Spleen (tissue), 11 donors: Measurements from ENCODE around the gene CA10. TPM values are rescaled to one million over a fixed set of nuclear protein-coding genes. Genes with fewer than 3 reads are reported as not detected.
A peak's percentile ranks its signal among the peaks of the same experiment; 100 is the strongest.

Source experiments
- DNase-seq: peaks from one replicate; pipeline ENCODE4 v3.0.0-alpha.2; 2020
- H3K27ac ChIP-seq, 8 donors: fragments of 200-600 bp; sonication (generic) in 7 of 8; 1 replicate in 4 of 8; 2 replicates in 4 of 8; pipeline versions ENCODE4 v1.5.0 to v1.8.0; 2016 to 2021; ENCODE audit warnings: inconsistent platforms in 4 of 8, mild to moderate bottlenecking in 4 of 8, moderate library complexity in 1 of 8
- H3K27me3 ChIP-seq, 7 donors: fragments of 200-600 bp; sonication (generic) in 6 of 7; replicated peaks in 1 of 7; 1 replicate in 4 of 7; 2 replicates in 3 of 7; pipeline versions ENCODE4 v1.5.0 to v1.8.0; 2016 to 2021; ENCODE audit warnings: inconsistent platforms in 3 of 7, mild to moderate bottlenecking in 1 of 7
- H3K36me3 ChIP-seq, 6 donors: fragments of 200-600 bp; sonication (generic) in 5 of 6; 1 replicate in 4 of 6; 2 replicates in 2 of 6; pipeline versions ENCODE4 v1.5.0 to v1.8.0; 2016 to 2021; ENCODE audit warnings: inconsistent platforms in 2 of 6
- H3K4me1 ChIP-seq, 6 donors: fragments of 200-600 bp; sonication (generic) in 5 of 6; 1 replicate in 3 of 6; 2 replicates in 3 of 6; pipeline versions ENCODE4 v1.5.0 to v1.8.0; 2016 to 2021; ENCODE audit warnings: inconsistent platforms in 3 of 6
- H3K4me3 ChIP-seq, 8 donors: fragments of 200-600 bp; sonication (generic) in 7 of 8; 1 replicate in 4 of 8; 2 replicates in 4 of 8; pipeline versions ENCODE4 v1.5.0 to v1.8.0; 2016 to 2021; ENCODE audit warnings: inconsistent platforms in 4 of 8, mild to moderate bottlenecking in 4 of 8, moderate library complexity in 2 of 8
- H3K9me3 ChIP-seq, 8 donors: fragments of 200-600 bp; sonication (generic) in 7 of 8; 1 replicate in 4 of 8; 2 replicates in 4 of 8; pipeline versions ENCODE4 v1.5.0 to v1.8.0; 2016 to 2021; ENCODE audit warnings: inconsistent platforms in 4 of 8
- CTCF ChIP-seq, 11 experiments: fragments of 200-600 bp in 7 of 11; fragments of 450-650 bp in 4 of 11; sonication (generic) in 4 of 11; IDR thresholded peaks in 8 of 11; conservative IDR thresholded peaks in 3 of 11; 1 replicate in 7 of 11; 2 replicates in 4 of 11; pipeline versions ENCODE4 v1.4.0 to v1.8.0; 2016 to 2021; ENCODE audit warnings: antibody characterized with exemption in 11 of 11, inconsistent platforms in 4 of 11, mild to moderate bottlenecking in 1 of 11
- POLR2A ChIP-seq, 3 donors: fragments of 450-650 bp; IDR thresholded peaks; one replicate each; pipeline ENCODE4 v1.5.1; 2017; ENCODE audit warnings: antibody characterized with exemption in 3 of 3, mild to moderate bottlenecking in 1 of 3
- POLR2AphosphoS5 ChIP-seq, 3 donors: sonication (generic); formaldehyde crosslinking; IDR thresholded peaks; one replicate each; pipeline ENCODE4 v1.5.1; 2017; ENCODE audit warnings: antibody characterized with exemption in 3 of 3
- WGBS, 5 donors: extraction: QIAGEN DNeasy Blood & Tissue Kit in 3 of 5; methylation state at CpG; one replicate each; pipeline versions ENCODE4 v1.1.5 to v1.1.7; 2013 to 2018; 5-methylcytosine and 5-hydroxymethylcytosine counted together
- intact Hi-C: fragments of 100-400 bp; cut with DNase I; formaldehyde crosslinking; loops from one replicate; pipeline ENCODE4 v1.15.0; 2023; ENCODE audit warnings: low total_unique reads
- polyA plus RNA-seq, 3 donors: library from polyadenylated mRNA; stranded (reverse); fragments of 200-250 nt; gene quantifications; one replicate each; pipeline ENCODE4 v1.2.1, GENCODE V29; 2013
- total RNA-seq, 7 donors: library from RNA; depleted of rRNA in 3 of 7; stranded (reverse); fragments of >200 nt in 3 of 7; fragmentation: NEBNext Ultra II Directional in 4 of 7; extraction: Animal tissue kit (Norgen Biotek cat#: 25700) in 4 of 7; gene quantifications; one replicate each; pipeline versions ENCODE4 v1.1.0 to v1.2.1, GENCODE V29; 2016 to 2021
- donor health status: healthy with polysubstance abuse.
- donor health status: DM: no; HTN: no; CAD: no; lungs with moderate emphysema.
- donor health status: DM: no; HTN: no; CAD: no.
- donor health status: Bipolar disorder and iron deficiency.
- donor health status: healthy.
- donor health status: DM: no; HTN: no; CAD: no.
- donor health status: DM: yes; HTN: yes; CAD: no.

CA10 gene
- total and polyA plus RNA-seq, 10 donors = 0.19 to 0.22 TPM; not detected in 8

- H3K4me1 ChIP-seq = peaks cover 0 to 14% (median 0%) of the 10 kb centered on the region in 6 donors
- intact Hi-C loops = no loop called here
- H3K4me3 ChIP-seq = peak overlapping the region in 1 of 8 donors; percentile 25
- 4 to 13% (median 5%) methylated on average over 41 to 68 of the region's 68 CpGs for WGBS, 5 donors
- no peaks in the 10 kb centered on the region for H3K36me3 ChIP-seq
- no peak for DNase-seq
- no peak overlapping the region for H3K27ac ChIP-seq
- H3K27me3 ChIP-seq = peaks cover 0 to 67% (median 45%) of the 10 kb centered on the region in 7 donors
- H3K9me3 ChIP-seq = peaks cover 0 to 20% (median 0%) of the 10 kb centered on the region in 8 donors
- no peak for TF ChIP-seq POLR2AphosphoS5 (IDR thresholded peaks at IDR 0.05)
- no peak for TF ChIP-seq CTCF (IDR thresholded peaks at IDR 0.05 in 8 of 11, conservative IDR thresholded peaks at IDR 0.05 in 3 of 11)
- TF ChIP-seq POLR2A (IDR thresholded peaks at IDR 0.05) = no peak
Observed at GRCh38 chr17:52157603-52158449, 688 bp downstream of the CA10 start.

GRCh38 chr17:52156576-52157570, 1.6 kb downstream of the CA10 start:
- Histone ChIP-seq H3K27ac (no peak overlapping the region), H3K4me1 (peaks cover 0 to 14% (median 0%) of the 10 kb centered on the region in 6 donors), H3K36me3 (no peaks in the 10 kb centered on the region), H3K27me3 (peaks cover 0 to 67% (median 45%) of the 10 kb centered on the region in 7 donors), H3K4me3 (no peak overlapping the region), H3K9me3 (peaks cover 0 to 17% (median 0%) of the 10 kb centered on the region in 8 donors)
- intact Hi-C loops = no loop called here
- no peak for TF ChIP-seq POLR2AphosphoS5 (IDR thresholded peaks at IDR 0.05)
- TF ChIP-seq CTCF (IDR thresholded peaks at IDR 0.05 in 8 of 11, conservative IDR thresholded peaks at IDR 0.05 in 3 of 11) = no peak
- no peak for TF ChIP-seq POLR2A (IDR thresholded peaks at IDR 0.05)
- DNase-seq = no peak
- 14 to 20% (median 17%) methylated on average over 10 to 14 of the region's 14 CpGs for WGBS, 5 donors

- Histone ChIP-seq H3K27ac (no peak overlapping the region), H3K9me3 (peaks cover 0 to 17% (median 0%) of the 10 kb centered on the region in 8 donors), H3K4me3 (no peak overlapping the region), H3K4me1 (peaks cover 0 to 14% (median 0%) of the 10 kb centered on the region in 6 donors), H3K27me3 (peaks cover 0 to 55% (median 42%) of the 10 kb centered on the region in 7 donors), H3K36me3 (no peaks in the 10 kb centered on the region)
- intact Hi-C loops = no loop called here
- TF ChIP-seq CTCF (IDR thresholded peaks at IDR 0.05 in 8 of 11, conservative IDR thresholded peaks at IDR 0.05 in 3 of 11) (no peak), POLR2A (IDR thresholded peaks at IDR 0.05) (no peak), POLR2AphosphoS5 (IDR thresholded peaks at IDR 0.05) (no peak)
- DNase-seq = no peak
Observed at GRCh38 chr17:52155301-52155700, 3.2 kb downstream of the CA10 start.
